Uterus (tissue), 4 donors: ENCODE measurements around the gene CEP83. TPM values are rescaled to one million over a fixed set of nuclear protein-coding genes. Genes with fewer than 3 reads are reported as not detected.

Experiments used
- DNase-seq, 2 donors: peaks; one replicate each; pipeline ENCODE4 v3.0.0-alpha.2; 2019 to 2020
- H3K27ac ChIP-seq, 2 donors: fragments of 200-600 bp; sonication (generic); 1 replicate in 1 of 2; 2 replicates in 1 of 2; pipeline ENCODE4 v1.5.1; 2016 to 2018
- H3K27me3 ChIP-seq, 2 donors: fragments of 200-600 bp; sonication (generic); one replicate each; pipeline ENCODE4 v1.5.1; 2018 to 2019; ENCODE audit warnings: control low read depth in 1 of 2
- H3K36me3 ChIP-seq, 2 donors: fragments of 200-600 bp; sonication (generic); one replicate each; pipeline ENCODE4 v1.5.1; 2019; ENCODE audit warnings: control low read depth in 1 of 2
- H3K4me1 ChIP-seq, 2 donors: fragments of 200-600 bp; sonication (generic); one replicate each; pipeline ENCODE4 v1.5.1; 2018 to 2019; ENCODE audit warnings: control low read depth in 1 of 2
- H3K4me3 ChIP-seq, 2 donors: fragments of 200-600 bp; sonication (generic); 1 replicate in 1 of 2; 2 replicates in 1 of 2; pipeline ENCODE4 v1.5.1; 2018 to 2019; ENCODE audit warnings: mild to moderate bottlenecking in 1 of 2
- H3K9me3 ChIP-seq, 2 donors: fragments of 200-600 bp; sonication (generic); one replicate each; pipeline ENCODE4 v1.5.1; 2019; ENCODE audit warnings: control low read depth in 1 of 2
- POLR2A ChIP-seq, 2 donors: fragments of 450-650 bp; IDR thresholded peaks; one replicate each; pipeline ENCODE4 v1.6.1; 2016; ENCODE audit warnings: antibody characterized with exemption in 2 of 2, mild to moderate bottlenecking in 1 of 2, moderate library complexity in 1 of 2
- intact Hi-C: fragments of 100-400 bp; cut with DNase I; formaldehyde crosslinking; loops from one replicate; pipeline ENCODE4 v1.15.1; 2023; ENCODE audit warnings: low total_unique reads
- total RNA-seq, 4 donors: library from RNA; depleted of rRNA in 3 of 4; stranded (reverse); fragments of >200 nt in 3 of 4; gene quantifications; one replicate each; pipeline versions ENCODE4 v1.1.0 to v1.2.4, GENCODE V29; 2014 to 2023
- TF ChIP-seq, protein P1 (sequence below), 4 experiments: fragments of 200-600 bp in 2 of 4; fragments of 450-650 bp in 2 of 4; sonication (generic) in 2 of 4; IDR thresholded peaks; one replicate each; pipeline ENCODE4 v1.5.1; 2016 to 2019; ENCODE audit warnings: antibody characterized with exemption in 4 of 4, mild to moderate bottlenecking in 2 of 4, moderate library complexity in 1 of 4
- donor health status: DM: yes; HTN: yes; CAD: no.

The CEP83 gene
- total RNA-seq, 4 donors from 2014 or later, result 14.7 to 40.7 (median 33.2) TPM

DNA sequence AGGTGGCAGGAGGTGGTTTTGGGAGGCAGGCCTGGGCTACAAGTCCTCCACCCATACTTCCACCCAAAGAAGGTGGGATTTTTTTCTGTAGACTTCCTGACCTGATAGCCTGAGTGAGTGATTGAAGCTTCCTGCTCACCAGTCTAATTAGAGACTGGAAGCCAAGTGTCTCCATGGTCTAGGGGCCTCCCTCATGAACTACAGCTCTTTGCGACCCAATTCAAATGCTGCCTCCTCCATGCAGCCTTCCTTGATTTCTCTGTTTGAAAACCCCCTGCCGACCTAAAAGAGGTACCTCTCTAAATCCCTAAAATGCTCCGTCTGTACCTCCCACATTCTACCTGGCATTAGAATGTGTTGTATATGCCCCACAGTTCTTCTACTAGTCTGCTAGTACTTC is 186.4 kb downstream of the CEP83 start:
- Histone ChIP-seq H3K27me3 (no peaks in the 10 kb centered on the region), H3K27ac (no peak overlapping the region), H3K4me1 (no peaks in the 10 kb centered on the region), H3K36me3 (no peaks in the 10 kb centered on the region), H3K4me3 (no peak overlapping the region), H3K9me3 (no peaks in the 10 kb centered on the region)
- no peak for DNase-seq
- no peak for TF ChIP-seq POLR2A (IDR thresholded peaks at IDR 0.05)
- TF ChIP-seq, protein P1, sequence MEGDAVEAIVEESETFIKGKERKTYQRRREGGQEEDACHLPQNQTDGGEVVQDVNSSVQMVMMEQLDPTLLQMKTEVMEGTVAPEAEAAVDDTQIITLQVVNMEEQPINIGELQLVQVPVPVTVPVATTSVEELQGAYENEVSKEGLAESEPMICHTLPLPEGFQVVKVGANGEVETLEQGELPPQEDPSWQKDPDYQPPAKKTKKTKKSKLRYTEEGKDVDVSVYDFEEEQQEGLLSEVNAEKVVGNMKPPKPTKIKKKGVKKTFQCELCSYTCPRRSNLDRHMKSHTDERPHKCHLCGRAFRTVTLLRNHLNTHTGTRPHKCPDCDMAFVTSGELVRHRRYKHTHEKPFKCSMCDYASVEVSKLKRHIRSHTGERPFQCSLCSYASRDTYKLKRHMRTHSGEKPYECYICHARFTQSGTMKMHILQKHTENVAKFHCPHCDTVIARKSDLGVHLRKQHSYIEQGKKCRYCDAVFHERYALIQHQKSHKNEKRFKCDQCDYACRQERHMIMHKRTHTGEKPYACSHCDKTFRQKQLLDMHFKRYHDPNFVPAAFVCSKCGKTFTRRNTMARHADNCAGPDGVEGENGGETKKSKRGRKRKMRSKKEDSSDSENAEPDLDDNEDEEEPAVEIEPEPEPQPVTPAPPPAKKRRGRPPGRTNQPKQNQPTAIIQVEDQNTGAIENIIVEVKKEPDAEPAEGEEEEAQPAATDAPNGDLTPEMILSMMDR (IDR thresholded peaks at IDR 0.05), result no peak
- intact Hi-C loops, result no loop called here

DNA sequence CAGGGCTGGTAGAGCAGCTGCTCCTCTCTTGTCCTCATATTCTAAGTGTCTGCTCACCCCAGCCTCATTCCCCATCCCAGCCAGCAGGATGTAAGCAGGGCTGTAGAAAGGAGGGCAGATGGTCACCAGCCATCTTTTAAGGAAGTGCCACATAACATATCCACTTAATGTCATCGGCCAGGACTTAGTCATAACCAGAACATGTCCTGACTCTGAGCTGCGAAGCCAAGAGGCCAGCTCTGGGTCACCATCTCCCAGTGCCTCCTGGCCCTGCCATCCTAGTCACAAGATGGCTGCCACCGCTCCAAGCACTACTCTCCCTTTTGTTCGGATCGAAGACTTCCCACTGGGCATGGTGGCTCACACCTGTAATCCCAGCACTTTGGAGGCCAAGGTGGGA is 187.4 kb downstream of the CEP83 start:
- H3K4me1 ChIP-seq, result peaks cover 0 to 8% of the 10 kb centered on the region in 2 donors
- H3K36me3 ChIP-seq, result no peaks in the 10 kb centered on the region
- H3K9me3 ChIP-seq, result no peaks in the 10 kb centered on the region
- DNase-seq, result no peak
- H3K27ac ChIP-seq, result no peak overlapping the region
- intact Hi-C loops, result no loop called here
- TF ChIP-seq, protein P1 (IDR thresholded peaks at IDR 0.05), result no peak
- TF ChIP-seq POLR2A (IDR thresholded peaks at IDR 0.05), result no peak
- H3K27me3 ChIP-seq, result no peaks in the 10 kb centered on the region
- no peak overlapping the region for H3K4me3 ChIP-seq

DNA sequence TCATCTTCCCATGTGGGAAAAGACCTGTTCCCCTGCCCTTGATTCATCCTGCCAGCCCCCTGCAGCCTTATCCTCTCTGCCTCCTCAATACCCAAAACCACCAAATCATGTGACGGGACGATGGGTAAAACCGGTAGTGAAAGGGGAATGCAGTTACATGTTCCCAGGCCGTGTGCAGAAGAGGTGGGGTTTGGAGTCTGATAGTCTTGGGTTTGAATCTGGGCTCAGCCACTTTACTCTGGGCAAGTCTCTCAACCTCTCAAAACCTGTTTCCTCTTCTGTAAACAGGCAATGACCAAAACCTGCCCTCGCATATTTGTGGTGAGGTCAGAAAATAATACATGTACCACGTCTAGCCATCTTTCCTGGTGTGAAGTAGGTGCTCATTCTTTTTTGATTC is 188.3 kb downstream of the CEP83 start:
- no peak overlapping the region for H3K27ac ChIP-seq
- H3K9me3 ChIP-seq, result no peaks in the 10 kb centered on the region
- peaks cover 0 to 8% of the 10 kb centered on the region in 2 donors for H3K4me1 ChIP-seq
- no peak for DNase-seq
- no peak for TF ChIP-seq POLR2A (IDR thresholded peaks at IDR 0.05)
- TF ChIP-seq, protein P1 (IDR thresholded peaks at IDR 0.05), result no peak
- no peaks in the 10 kb centered on the region for H3K27me3 ChIP-seq
- no peak overlapping the region for H3K4me3 ChIP-seq
- intact Hi-C loops, result no loop called here
- H3K36me3 ChIP-seq, result no peaks in the 10 kb centered on the region

DNA sequence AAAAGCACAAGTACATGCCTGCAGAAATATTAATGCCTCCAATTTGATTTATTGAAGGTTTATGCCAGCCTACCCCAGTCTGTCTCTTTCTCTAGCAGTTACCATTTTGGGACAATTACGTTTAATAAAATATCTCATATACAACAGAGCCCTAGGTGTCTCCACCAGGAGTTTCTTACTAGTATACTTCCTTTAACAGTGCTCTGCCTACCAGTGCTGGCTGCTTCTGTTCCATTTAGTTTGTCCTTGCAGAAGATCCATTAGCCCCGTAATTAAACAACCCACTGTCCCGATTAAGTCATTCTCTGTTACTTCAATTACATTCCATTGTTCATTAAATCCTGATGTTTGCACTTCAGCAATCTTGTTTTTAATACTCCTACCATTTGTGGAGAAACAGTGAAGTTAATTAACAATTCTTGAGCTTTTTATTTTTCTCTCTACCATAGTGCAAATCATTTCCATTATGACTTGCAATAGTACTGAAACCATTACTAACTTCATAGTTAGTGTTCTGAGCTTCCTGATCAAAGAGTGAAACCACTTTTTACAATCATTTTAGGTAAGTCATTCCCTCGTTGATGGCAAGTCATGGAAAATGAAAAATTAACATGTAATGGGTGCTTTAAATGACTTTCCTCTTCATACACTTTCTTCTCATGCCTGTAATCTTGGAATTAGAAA is 190.2 kb downstream of the CEP83 start:
- Histone ChIP-seq H3K9me3 (no peaks in the 10 kb centered on the region), H3K4me3 (no peak overlapping the region), H3K27ac (no peak overlapping the region), H3K27me3 (no peaks in the 10 kb centered on the region), H3K36me3 (no peaks in the 10 kb centered on the region), H3K4me1 (peaks cover 0 to 8% of the 10 kb centered on the region in 2 donors)
- DNase-seq, result no peak
- intact Hi-C loops, result no loop called here
- no peak for TF ChIP-seq POLR2A (IDR thresholded peaks at IDR 0.05)
- TF ChIP-seq, protein P1 (IDR thresholded peaks at IDR 0.05), result no peak

DNA sequence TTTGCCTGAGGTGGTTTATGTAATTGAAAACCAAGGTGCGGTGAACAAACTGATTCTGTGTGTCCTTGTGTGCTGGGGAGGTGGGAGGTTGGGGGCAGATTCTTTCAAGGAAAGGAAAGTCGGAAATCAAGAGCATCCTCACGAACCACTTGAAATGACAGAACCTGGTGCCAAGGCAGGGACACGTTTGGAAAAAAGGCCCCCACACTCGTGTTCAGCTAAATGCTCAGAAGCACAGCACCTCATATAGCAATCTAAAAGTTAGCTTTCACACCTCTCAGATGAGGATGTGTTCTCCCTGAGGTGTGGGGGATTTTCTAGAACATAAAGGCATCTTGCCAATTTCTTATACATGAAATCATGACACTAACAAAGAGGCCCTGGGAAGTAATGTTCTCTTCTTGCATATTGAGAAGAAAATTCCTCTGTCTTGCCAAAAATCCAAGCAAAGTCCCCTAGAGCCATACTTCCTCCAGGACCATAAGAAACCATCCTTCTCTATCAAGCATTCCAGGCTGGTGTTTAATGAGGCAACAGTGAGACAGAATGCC is 191.7 kb downstream of the CEP83 start:
- no peaks in the 10 kb centered on the region for H3K27me3 ChIP-seq
- H3K4me3 ChIP-seq, result no peak overlapping the region
- H3K36me3 ChIP-seq, result no peaks in the 10 kb centered on the region
- no peak for DNase-seq
- TF ChIP-seq, protein P1 (IDR thresholded peaks at IDR 0.05), result no peak
- H3K9me3 ChIP-seq, result no peaks in the 10 kb centered on the region
- peak overlapping the region; percentile 83 for H3K27ac ChIP-seq
- peaks cover 0 to 8% of the 10 kb centered on the region in 2 donors for H3K4me1 ChIP-seq
- intact Hi-C loops, result no loop called here
